Measurements from ENCODE around the gene VPS51.

DNA sequence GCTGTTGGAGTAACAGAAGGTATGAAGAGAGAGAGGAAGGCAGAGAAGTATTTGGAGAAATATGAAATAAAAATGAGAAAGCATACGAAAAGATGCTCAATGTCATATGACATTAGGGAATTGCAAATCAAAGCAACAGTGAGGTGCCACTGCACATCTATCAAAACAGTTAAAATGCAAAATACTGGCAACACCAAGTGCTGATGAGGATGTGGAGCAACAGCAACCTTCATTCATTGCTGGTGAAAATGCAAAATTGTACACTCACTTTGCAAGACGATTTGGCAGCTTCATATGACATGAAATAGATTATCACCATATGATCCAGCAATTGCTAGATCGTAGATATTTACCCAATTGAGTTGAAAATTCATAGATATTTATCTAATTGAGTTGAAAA is 64.6 kb downstream of the VPS51 start:
- no peak for TF ChIP-seq CTCF (conservative IDR thresholded peaks at IDR 0.05)
- TF ChIP-seq EZH2 (IDR thresholded peaks at IDR 0.05; ENCODE audit: low read depth): no peak
